Lung (tissue), 12 donors: ENCODE results near the gene IFT122. TPM values are rescaled to one million over a fixed set of nuclear protein-coding genes. Genes with fewer than 3 reads are reported as not detected.

Experiments used
- ATAC-seq: fragments of 200-7000 bp; cut with Tn5 transposase; one replicate; pipeline ENCODE4 v1.9.1; 2020; ENCODE audit warnings: moderate number of reproducible peaks; ENCODE audit not compliant: insufficient read depth, low FRiP score
- DNase-seq, 3 donors: peaks; one replicate each; pipeline ENCODE4 v3.0.0-alpha.2; 2013 to 2017
- H3K27ac ChIP-seq, 2 donors: one replicate each; pipeline ENCODE4 v1.5.1; 2013; ENCODE audit warnings: mild to moderate bottlenecking in 2 of 2, moderate library complexity in 2 of 2, control low read depth in 1 of 2, inconsistent platforms in 1 of 2, low read depth in 1 of 2, low read length in 1 of 2
- H3K27me3 ChIP-seq, 3 donors: one replicate each; pipeline ENCODE4 v1.5.1; 2013; ENCODE audit warnings: low read length in 2 of 3; ENCODE audit not compliant: control insufficient read depth in 3 of 3, insufficient read depth in 3 of 3
- H3K36me3 ChIP-seq, 4 donors: one replicate each; pipeline ENCODE4 v1.5.1; 2013; ENCODE audit warnings: low read length in 4 of 4, mild to moderate bottlenecking in 1 of 4, moderate library complexity in 1 of 4; ENCODE audit not compliant: control insufficient read depth in 4 of 4, insufficient read depth in 4 of 4
- H3K4me1 ChIP-seq, 5 donors: one replicate each; pipeline ENCODE4 v1.5.1; 2013; ENCODE audit warnings: low read length in 5 of 5, mild to moderate bottlenecking in 2 of 5, moderate library complexity in 1 of 5; ENCODE audit not compliant: control insufficient read depth in 5 of 5, insufficient read depth in 5 of 5
- H3K4me3 ChIP-seq: one replicate; pipeline ENCODE4 v1.5.1; 2013; ENCODE audit warnings: mild to moderate bottlenecking, control low read depth, moderate library complexity
- H3K9ac ChIP-seq, 2 donors: one replicate each; pipeline ENCODE4 v1.5.1; 2013; ENCODE audit warnings: low read length in 2 of 2, control low read depth in 1 of 2; ENCODE audit not compliant: insufficient read depth in 1 of 2
- H3K9me3 ChIP-seq, 4 donors: one replicate each; pipeline ENCODE4 v1.5.1; 2013; ENCODE audit warnings: low read length in 3 of 4, mild to moderate bottlenecking in 1 of 4, moderate library complexity in 1 of 4; ENCODE audit not compliant: control insufficient read depth in 4 of 4, insufficient read depth in 3 of 4
- WGBS, 2 donors: extraction: QIAGEN DNeasy Blood & Tissue Kit; methylation state at CpG; one replicate each; pipeline ENCODE4 v1.1.7; 2013; 5-methylcytosine and 5-hydroxymethylcytosine counted together
- polyA plus RNA-seq, 2 donors: library from polyadenylated mRNA; stranded (reverse); fragments of 200-250 nt; gene quantifications; one replicate each; pipeline ENCODE4 v1.2.1, GENCODE V29; 2013
- total RNA-seq, 2 donors: library from RNA; depleted of rRNA in 1 of 2; stranded (reverse); fragments of >200 nt in 1 of 2; gene quantifications; one replicate each; pipeline ENCODE4 v1.2.1, GENCODE V29; 2014 to 2021
- TF ChIP-seq, protein P1 (sequence below): IDR thresholded peaks from 2 replicates; pipeline ENCODE4 v1.5.1; 2012; ENCODE audit warnings: mild to moderate bottlenecking; ENCODE audit errors: control extremely low read depth, extremely low read depth
- donor health status: control.
- donor health status: control.
- donor health status: Bipolar disorder and iron deficiency.
- donor health status: healthy.
- donor health status: DM: yes; HTN: yes; CAD: no.

IFT122 gene
- total and polyA plus RNA-seq, 4 donors: 11.0 to 65.7 (median 31.7) TPM

GRCh38 chr3:129535075-129535474, 95.1 kb downstream of the IFT122 start:
- no peaks in the 10 kb centered on the region for H3K9me3 ChIP-seq
- H3K9ac ChIP-seq: no peak overlapping the region
- H3K27me3 ChIP-seq: no peaks in the 10 kb centered on the region
- H3K36me3 ChIP-seq: no peaks in the 10 kb centered on the region
- TF ChIP-seq, protein P1, sequence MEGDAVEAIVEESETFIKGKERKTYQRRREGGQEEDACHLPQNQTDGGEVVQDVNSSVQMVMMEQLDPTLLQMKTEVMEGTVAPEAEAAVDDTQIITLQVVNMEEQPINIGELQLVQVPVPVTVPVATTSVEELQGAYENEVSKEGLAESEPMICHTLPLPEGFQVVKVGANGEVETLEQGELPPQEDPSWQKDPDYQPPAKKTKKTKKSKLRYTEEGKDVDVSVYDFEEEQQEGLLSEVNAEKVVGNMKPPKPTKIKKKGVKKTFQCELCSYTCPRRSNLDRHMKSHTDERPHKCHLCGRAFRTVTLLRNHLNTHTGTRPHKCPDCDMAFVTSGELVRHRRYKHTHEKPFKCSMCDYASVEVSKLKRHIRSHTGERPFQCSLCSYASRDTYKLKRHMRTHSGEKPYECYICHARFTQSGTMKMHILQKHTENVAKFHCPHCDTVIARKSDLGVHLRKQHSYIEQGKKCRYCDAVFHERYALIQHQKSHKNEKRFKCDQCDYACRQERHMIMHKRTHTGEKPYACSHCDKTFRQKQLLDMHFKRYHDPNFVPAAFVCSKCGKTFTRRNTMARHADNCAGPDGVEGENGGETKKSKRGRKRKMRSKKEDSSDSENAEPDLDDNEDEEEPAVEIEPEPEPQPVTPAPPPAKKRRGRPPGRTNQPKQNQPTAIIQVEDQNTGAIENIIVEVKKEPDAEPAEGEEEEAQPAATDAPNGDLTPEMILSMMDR: no peak
- H3K4me3 ChIP-seq: no peak overlapping the region
- H3K27ac ChIP-seq: no peak overlapping the region
- no peak for ATAC-seq
- peaks cover 0 to 8% (median 3%) of the 10 kb centered on the region in 5 donors for H3K4me1 ChIP-seq
- WGBS, 2 donors: 89 to 94% methylated on average over 1 of the region's 1 CpG
- DNase-seq: no peak

- Histone ChIP-seq H3K9me3 (no peaks in the 10 kb centered on the region), H3K27me3 (no peaks in the 10 kb centered on the region), H3K27ac (no peak overlapping the region), H3K4me1 (no peaks in the 10 kb centered on the region), H3K9ac (no peak overlapping the region), H3K4me3 (no peak overlapping the region), H3K36me3 (no peaks in the 10 kb centered on the region)
- WGBS, 2 donors: 87 to 91% methylated on average over 2 of the region's 2 CpGs
- ATAC-seq (no peak), DNase-seq (no peak)
- TF ChIP-seq, protein P1: no peak
Measured at GRCh38 chr3:129536374-129536667, 96.3 kb downstream of the IFT122 start.

DNA sequence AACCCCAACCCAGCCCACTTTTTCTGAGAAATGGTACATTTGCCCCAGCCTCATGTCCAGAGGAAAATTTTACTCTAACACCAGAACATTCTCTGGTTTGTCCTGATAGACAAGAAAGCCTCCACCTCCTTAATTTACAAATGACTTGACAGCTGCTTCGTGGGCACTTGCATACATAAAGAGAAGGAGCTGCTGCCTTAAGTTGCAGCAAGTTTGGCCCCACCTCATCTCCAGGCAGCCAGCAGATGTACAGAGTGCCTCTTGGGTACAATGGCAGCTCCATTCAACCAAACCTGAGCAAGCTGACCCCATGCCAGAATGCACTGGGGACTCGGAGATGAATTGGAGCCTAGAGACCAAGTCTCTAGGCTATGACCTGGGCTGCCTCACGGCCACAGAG, 96.8 kb downstream of the IFT122 start:
- DNase-seq: no peak
- Histone ChIP-seq H3K27me3 (no peaks in the 10 kb centered on the region), H3K4me3 (no peak overlapping the region), H3K36me3 (no peaks in the 10 kb centered on the region), H3K9ac (no peak overlapping the region), H3K27ac (no peak overlapping the region), H3K9me3 (no peaks in the 10 kb centered on the region), H3K4me1 (no peaks in the 10 kb centered on the region)
- ATAC-seq: no peak
- 87 to 95% methylated on average over 3 of the region's 3 CpGs for WGBS, 2 donors
- TF ChIP-seq, protein P1: no peak

- Histone ChIP-seq H3K27me3 (no peaks in the 10 kb centered on the region), H3K4me1 (no peaks in the 10 kb centered on the region), H3K9ac (no peak overlapping the region), H3K36me3 (no peaks in the 10 kb centered on the region), H3K4me3 (no peak overlapping the region), H3K9me3 (no peaks in the 10 kb centered on the region), H3K27ac (no peak overlapping the region)
- whole genome bisulfite sequencing, 2 donors: 87 to 89% methylated on average over 8 of the region's 8 CpGs
- TF ChIP-seq, protein P1: no peak
- ATAC-seq (no peak), DNase-seq (no peak)
Measured at GRCh38 chr3:129539206-129539605, 99.2 kb downstream of the IFT122 start.
